ENCODE measurements around the gene PTAR1.

GRCh38 chr9:69753830-69754229 lies 6.0 kb downstream of the PTAR1 start:
- TF ChIP-seq POLR2A (IDR thresholded peaks at IDR 0.05) (no peak), CTCF (IDR thresholded peaks at IDR 0.05) (no peak)
